Measurements from ENCODE around the gene PDXK. TPM values are rescaled to one million over a fixed set of nuclear protein-coding genes. Genes with fewer than 3 reads are reported as not detected.

PDXK gene
- total and polyA plus RNA-seq, 2 of the 8 experiments (the other 6 are each of a cell fraction or from before 2014, with no cell fraction given) = 78.0 to 112 TPM

- TF ChIP-seq, protein P1, sequence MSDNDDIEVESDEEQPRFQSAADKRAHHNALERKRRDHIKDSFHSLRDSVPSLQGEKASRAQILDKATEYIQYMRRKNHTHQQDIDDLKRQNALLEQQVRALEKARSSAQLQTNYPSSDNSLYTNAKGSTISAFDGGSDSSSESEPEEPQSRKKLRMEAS (IDR thresholded peaks at IDR 0.05) = peak; percentile 3; the same call in 1 of the 2 replicates
- TF ChIP-seq JUN (IDR thresholded peaks at IDR 0.05; ENCODE audit: low read depth, low read length) (no peak), TBP (IDR thresholded peaks at IDR 0.05; ENCODE audit: low read depth, low read length) (0 out of 2 replicates have a peak, but pooled peaks have one; percentile 29), TAF1 (IDR thresholded peaks at IDR 0.05; ENCODE audit: low read depth, low read length) (peak; percentile 79)
Measured at GRCh38 chr21:43718872-43719747, at the start of gene PDXK (continued).

All from H1 (cell line).